IMR-90 (cell line): ENCODE measurements around the gene FAM162A. TPM values are rescaled to one million over a fixed set of nuclear protein-coding genes. Genes with fewer than 3 reads are reported as not detected.

ENCODE experiments used
- ATAC-seq: fragments of 200-7000 bp; cut with Tn5 transposase; 2 replicates; pipeline ENCODE4 v1.9.1; 2020; ENCODE audit warnings: low read depth, mild to moderate bottlenecking, moderate library complexity
- BruUV-seq: library from RNA; stranded (reverse); fragments of 400-500 nt; replicated peaks from 2 replicates; lab custom pipeline; 2021; lab: Mats Ljungman, UMichigan
- CTCF ChIA-PET: fragments of 300-600 bp; formaldehyde crosslinking; extraction: SDS; loops from one replicate; lab custom pipeline; 2021; ENCODE audit warnings: antibody characterized with exemption; lab: Yijun Ruan, JAX
- POLR2A ChIA-PET: fragments of 300-600 bp; sonication (Branson Sonifier 250); formaldehyde crosslinking; loops from one replicate; lab custom pipeline; 2022; ENCODE audit warnings: antibody characterized with exemption; ENCODE audit not compliant: unreplicated experiment; lab: Charles Lee
- DNase-seq: peaks from one replicate; pipeline ENCODE4 v3.0.0; 2013
- H2AFZ ChIP-seq: replicated peaks from 2 replicates; pipeline ENCODE3; 2013; ENCODE audit warnings: low read length, mild to moderate bottlenecking; ENCODE audit not compliant: poor library complexity
- H2AK5ac ChIP-seq: 2 replicates; pipeline ENCODE4 v1.6.1; 2013; ENCODE audit warnings: low read depth, low read length, inconsistent platforms
- H2AK9ac ChIP-seq: replicated peaks from 2 replicates; pipeline ENCODE3; 2013; ENCODE audit warnings: mild to moderate bottlenecking, low read depth, low read length, moderate library complexity; ENCODE audit not compliant: poor library complexity
- H2BK120ac ChIP-seq: 2 replicates; pipeline ENCODE4 v1.6.1; 2013; ENCODE audit warnings: low read depth, low read length, inconsistent platforms
- H2BK15ac ChIP-seq: 3 replicates; pipeline ENCODE4 v1.6.1; 2013; ENCODE audit warnings: low read depth, low read length, inconsistent platforms
- H2BK20ac ChIP-seq: 2 replicates; pipeline ENCODE4 v1.6.1; 2013; ENCODE audit warnings: low read depth, mild to moderate bottlenecking, inconsistent platforms, low read length, moderate library complexity
- H2BK5ac ChIP-seq: 2 replicates; pipeline ENCODE4 v1.6.1; 2013; ENCODE audit warnings: mild to moderate bottlenecking, low read depth, low read length, inconsistent platforms; ENCODE audit not compliant: poor library complexity, severe bottlenecking
- H3K14ac ChIP-seq: replicated peaks from 2 replicates; pipeline ENCODE4 v1.6.1; 2013; ENCODE audit warnings: low read depth, low read length, inconsistent platforms
- H3K18ac ChIP-seq: 2 replicates; pipeline ENCODE4 v1.6.1; 2013; ENCODE audit warnings: low read depth, low read length, control low read depth
- H3K23ac ChIP-seq: 2 replicates; pipeline ENCODE4 v1.6.1; 2013; ENCODE audit warnings: low read depth, low read length, inconsistent platforms
- H3K27ac ChIP-seq: 2 replicates; pipeline ENCODE4 v1.5.1; 2013; ENCODE audit warnings: mild to moderate bottlenecking, control low read depth, low read length; ENCODE audit not compliant: insufficient read depth
- H3K27me3 ChIP-seq: 2 replicates; pipeline ENCODE4 v1.6.1; 2013; ENCODE audit warnings: low read length; ENCODE audit not compliant: control insufficient read depth, insufficient read depth
- H3K36me3 ChIP-seq: 2 replicates; pipeline ENCODE4 v1.6.1; 2013; ENCODE audit warnings: low read length, mixed read lengths; ENCODE audit not compliant: control insufficient read depth, insufficient read depth
- H3K4ac ChIP-seq: 2 replicates; pipeline ENCODE4 v1.6.1; 2013; ENCODE audit warnings: low read depth, low read length, inconsistent platforms
- H3K4me1 ChIP-seq: 2 replicates; pipeline ENCODE4 v1.6.1; 2013; ENCODE audit warnings: low read length, mixed read lengths; ENCODE audit not compliant: control insufficient read depth, insufficient read depth
- H3K4me2 ChIP-seq: 2 replicates; pipeline ENCODE4 v1.6.1; 2013; ENCODE audit warnings: low read depth, mild to moderate bottlenecking, control low read depth, low read length, moderate library complexity
- H3K4me3 ChIP-seq: 2 replicates; pipeline ENCODE4 v1.5.1; 2013; ENCODE audit warnings: low read depth, mild to moderate bottlenecking, control low read depth, low read length, moderate library complexity; ENCODE audit not compliant: insufficient read depth
- H3K56ac ChIP-seq: 2 replicates; pipeline ENCODE4 v1.6.1; 2013; ENCODE audit warnings: low read length, inconsistent platforms; ENCODE audit not compliant: insufficient read depth; ENCODE audit errors: extremely low read depth
- H3K79me1 ChIP-seq, 2 experiments: 2 replicates each; pipeline ENCODE4 v1.6.1; 2013; ENCODE audit warnings: low read length in 2 of 2, inconsistent platforms in 1 of 2, low read depth in 1 of 2
- H3K9ac ChIP-seq: 2 replicates; pipeline ENCODE4 v1.6.1; 2013; ENCODE audit warnings: low read depth, low read length, control low read depth
- H3K9me1 ChIP-seq: 2 replicates; pipeline ENCODE4 v1.6.1; 2013; ENCODE audit warnings: low read length, inconsistent platforms; ENCODE audit not compliant: insufficient read depth
- H3K9me3 ChIP-seq: 2 replicates; pipeline ENCODE4 v1.6.1; 2013; ENCODE audit warnings: low read length; ENCODE audit not compliant: control insufficient read depth, insufficient read depth
- H4K20me1 ChIP-seq: 2 replicates; pipeline ENCODE4 v1.6.1; 2013; ENCODE audit warnings: low read length, inconsistent platforms; ENCODE audit not compliant: insufficient read depth
- H4K5ac ChIP-seq: 2 replicates; pipeline ENCODE4 v1.6.1; 2013; ENCODE audit warnings: mild to moderate bottlenecking, low read depth, low read length, control low read depth
- H4K8ac ChIP-seq, 2 experiments: 2 replicates each; pipeline ENCODE4 v1.6.1; 2013; ENCODE audit warnings: low read depth in 2 of 2, low read length in 2 of 2, control low read depth in 1 of 2, inconsistent platforms in 1 of 2
- H4K91ac ChIP-seq: 2 replicates; pipeline ENCODE4 v1.6.1; 2013; ENCODE audit warnings: low read depth, low read length, inconsistent platforms; ENCODE audit not compliant: insufficient read depth
- BHLHE40 ChIP-seq: fragments of 150-350 bp; IDR thresholded peaks from 2 replicates; pipeline ENCODE4 v1.6.1; 2016; ENCODE audit warnings: mild to moderate bottlenecking, low read depth, low read length
- CHD1 ChIP-seq: IDR thresholded peaks from 2 replicates; pipeline ENCODE4 v1.6.1; 2012; ENCODE audit warnings: low read depth, low read length, improper control_type of control experiment
- ELK1 ChIP-seq: fragments of 150-350 bp; IDR thresholded peaks from 2 replicates; pipeline ENCODE4 v1.6.1; 2016; ENCODE audit warnings: low read depth, mild to moderate bottlenecking, low read length, moderate library complexity, borderline replicate concordance
- FOS ChIP-seq: fragments of 150-350 bp; IDR thresholded peaks from 2 replicates; pipeline ENCODE4 v1.6.1; 2016; ENCODE audit warnings: low read depth, low read length
- MAFK ChIP-seq: IDR thresholded peaks from 2 replicates; pipeline ENCODE4 v1.6.1; 2012; ENCODE audit warnings: low read depth, low read length, improper control_type of control experiment
- MAZ ChIP-seq: IDR thresholded peaks from 2 replicates; pipeline ENCODE4 v1.6.1; 2012; ENCODE audit warnings: low read depth, mild to moderate bottlenecking, low read length, improper control_type of control experiment, moderate library complexity, borderline replicate concordance
- MXI1 ChIP-seq: IDR thresholded peaks from 2 replicates; pipeline ENCODE4 v1.6.1; 2012; ENCODE audit warnings: low read depth, mild to moderate bottlenecking, low read length, moderate library complexity, borderline replicate concordance
- NFE2L2 ChIP-seq: fragments of 150-350 bp; IDR thresholded peaks from 2 replicates; pipeline ENCODE4 v1.6.1; 2016; ENCODE audit warnings: low read depth, mild to moderate bottlenecking, low read length
- POLR2A ChIP-seq: IDR thresholded peaks from 2 replicates; pipeline ENCODE4 v1.6.1; 2012; ENCODE audit warnings: mild to moderate bottlenecking, low read depth, low read length
- RAD21 ChIP-seq: IDR thresholded peaks from 2 replicates; pipeline ENCODE4 v1.6.1; 2012; ENCODE audit warnings: low read length, improper control_type of control experiment
- RCOR1 ChIP-seq: IDR thresholded peaks from 2 replicates; pipeline ENCODE4 v1.6.1; 2012; ENCODE audit warnings: mild to moderate bottlenecking, low read length, improper control_type of control experiment; ENCODE audit not compliant: insufficient replicate concordance
- RFX5 ChIP-seq: IDR thresholded peaks from 2 replicates; pipeline ENCODE4 v1.8.0; 2012; ENCODE audit warnings: low read depth, mild to moderate bottlenecking, low read length, moderate library complexity
- SMC3 ChIP-seq: fragments of 150-350 bp; IDR thresholded peaks from 2 replicates; pipeline ENCODE4 v1.6.1; 2016; ENCODE audit warnings: low read depth, mild to moderate bottlenecking, antibody characterized with exemption, low read length, moderate library complexity
- USF2 ChIP-seq: fragments of 150-350 bp; IDR thresholded peaks from 2 replicates; pipeline ENCODE4 v1.6.1; 2017; ENCODE audit warnings: mild to moderate bottlenecking, antibody characterized with exemption, low read length, low read depth
- WGBS, 2 experiments: methylation state at CpG; one replicate each; pipeline versions ENCODE4 v1.1.5 to v1.1.7; 2013; ENCODE audit warnings: missing lambda C conversion rate in 2 of 2; ENCODE audit not compliant: insufficient read length in 1 of 2; ENCODE audit errors: extremely low coverage in 2 of 2; 5-methylcytosine and 5-hydroxymethylcytosine counted together
- dilution Hi-C: fragments of 300-500 bp; cut with HindIII; formaldehyde crosslinking; loops from one replicate; pipeline ENCODE4 v1.14.3; 2018; ENCODE audit warnings: low sequenced_read_pairs; ENCODE audit not compliant: unreplicated experiment
- in situ Hi-C: fragments of 300-500 bp; cut with MboI; formaldehyde crosslinking; loops from 3 replicates; pipeline ENCODE4 v1.14.3; 2019; ENCODE audit warnings: low sequenced_read_pairs, inconsistent platforms, mixed read lengths
- intact Hi-C: fragments of 100-400 bp; cut with micrococcal nuclease; formaldehyde crosslinking; loops from 2 replicates; pipeline ENCODE4 v1.10.0; 2022
- polyA plus RNA-seq, 3 experiments: library from polyadenylated mRNA; depleted of rRNA; stranded (reverse); fragments of >200 nt; gene quantifications; 2 replicates each; pipeline ENCODE4 v1.2.3, GENCODE V29; 2012; ENCODE audit warnings: low replicate concordance in 1 of 3
- total RNA-seq: library from RNA; depleted of rRNA; stranded (reverse); fragments of >200 nt; gene quantifications from 2 replicates; pipeline ENCODE4 v1.2.3, GENCODE V29; 2012

FAM162A gene
- total and polyA plus RNA-seq, 2 of the 4 experiments (the other 2 are of a cell fraction), result 33.9 to 66.8 TPM

GRCh38 chr3:122353893-122354401 lies 30.0 kb upstream of the FAM162A start:
- Histone ChIP-seq H2AFZ (no peak overlapping the region), H2BK15ac (no peak overlapping the region), H3K79me1 (no peaks in the 10 kb centered on the region), H4K5ac (no peak overlapping the region), H3K4me3 (no peak overlapping the region), H3K56ac (no peak overlapping the region), H3K4ac (no peak overlapping the region), H3K23ac (no peak overlapping the region), H3K27ac (no peak overlapping the region), H2AK5ac (no peak overlapping the region), H4K91ac (no peak overlapping the region), H2BK20ac (no peak overlapping the region), H3K18ac (no peak overlapping the region), H3K27me3 (no peaks in the 10 kb centered on the region), H2AK9ac (no peak overlapping the region), H2BK5ac (no peak overlapping the region), H3K9ac (no peak overlapping the region), H3K9me3 (no peaks in the 10 kb centered on the region), H3K9me1 (no peaks in the 10 kb centered on the region), H3K36me3 (peaks cover 2% of the 10 kb centered on the region), H3K4me1 (peaks cover 3% of the 10 kb centered on the region), H4K8ac (no peak overlapping the region), H3K14ac (no peak overlapping the region), H3K4me2 (no peak overlapping the region), H2BK120ac (no peak overlapping the region), H4K20me1 (no peaks in the 10 kb centered on the region)
- DNase-seq, result no peak
- 78% methylated on average over 1 of the region's 1 CpG; no CpG with 5 or more reads in 1 of the 2 experiments for WGBS, 2 experiments
- BruUV-seq, result no TSS peak
- dilution Hi-C loops (no loop called here), in situ Hi-C loops (loop anchor here (10.0 kb wide), 1 partner anchor 249 kb away; no protein-coding TSS in a partner anchor), intact Hi-C loops (loop anchor here (10.0 kb wide), 1 partner anchor 549 kb away; no protein-coding TSS in a partner anchor)
- TF ChIP-seq RAD21 (no peak), USF2 (no peak), FOS (no peak), MAZ (no peak), RCOR1 (no peak), CHD1 (no peak), MAFK (no peak), RFX5 (no peak), SMC3 (no peak), POLR2A (no peak), BHLHE40 (no peak), NFE2L2 (no peak), MXI1 (no peak), ELK1 (no peak)
- CTCF ChIA-PET, result no interaction called here
- ATAC-seq, result no peak
- POLR2A ChIA-PET, result no interaction called here
